ENCODE results near the gene SLC22A7.

SLC22A7 gene

GRCh38 chr6:43267619-43268354, 30.3 kb upstream of the SLC22A7 start:
- DNase-seq (ENCODE audit: low read depth in 2 of 2), result no peak

GRCh38 chr6:43268355-43268700, 29.7 kb upstream of the SLC22A7 start:
- DNase-seq (ENCODE audit: low read depth in 2 of 2), result no peak

- no peak for DNase-seq (ENCODE audit: low read depth in 2 of 2)
These were observed 29.2 kb upstream of the SLC22A7 start for GRCh38 chr6:43268782-43269272.

GRCh38 chr6:43269273-43270007, 28.6 kb upstream of the SLC22A7 start:
- peak; percentile 30 to 35 for DNase-seq (ENCODE audit: low read depth in 2 of 2)

GRCh38 chr6:43271103-43271815, 26.8 kb upstream of the SLC22A7 start:
- DNase-seq (ENCODE audit: low read depth in 2 of 2), result no peak

GRCh38 chr6:43271944-43272343, 26.1 kb upstream of the SLC22A7 start:
- no peak for DNase-seq (ENCODE audit: low read depth in 2 of 2)

GRCh38 chr6:43273707-43274106, 24.4 kb upstream of the SLC22A7 start:
- no peak for DNase-seq (ENCODE audit: low read depth in 2 of 2)

GRCh38 chr6:43274127-43274915, 23.7 kb upstream of the SLC22A7 start:
- no peak for DNase-seq (ENCODE audit: low read depth in 2 of 2)

GRCh38 chr6:43274916-43275597, 23.0 kb upstream of the SLC22A7 start:
- no peak for DNase-seq (ENCODE audit: low read depth in 2 of 2)

GRCh38 chr6:43275801-43276576, 22.1 kb upstream of the SLC22A7 start:
- no peak for DNase-seq (ENCODE audit: low read depth in 2 of 2)

GRCh38 chr6:43276577-43277305, 21.3 kb upstream of the SLC22A7 start:
- no peak for DNase-seq (ENCODE audit: low read depth in 2 of 2)

GRCh38 chr6:43277306-43277642, 20.8 kb upstream of the SLC22A7 start:
- no peak for DNase-seq (ENCODE audit: low read depth in 2 of 2)

GRCh38 chr6:43277643-43278523, 20.2 kb upstream of the SLC22A7 start:
- DNase-seq (ENCODE audit: low read depth in 2 of 2), result no peak

- no peak for DNase-seq (ENCODE audit: low read depth in 2 of 2)
These were observed 19.5 kb upstream of the SLC22A7 start for GRCh38 chr6:43278524-43279078.

- no peak for DNase-seq (ENCODE audit: low read depth in 2 of 2)
These were observed 17.8 kb upstream of the SLC22A7 start for GRCh38 chr6:43280234-43280633.

- no peak for DNase-seq (ENCODE audit: low read depth in 2 of 2)
These were observed 16.0 kb upstream of the SLC22A7 start for GRCh38 chr6:43282060-43282459.

GRCh38 chr6:43282636-43283513, 15.2 kb upstream of the SLC22A7 start:
- no peak for DNase-seq (ENCODE audit: low read depth in 2 of 2)

- DNase-seq (ENCODE audit: low read depth in 2 of 2), result no peak
These were observed 14.6 kb upstream of the SLC22A7 start for GRCh38 chr6:43283514-43283901.
